ENCODE data around the gene VANGL1.

VANGL1 gene

GRCh38 chr1:115643666-115644065 is 1.9 kb downstream of the VANGL1 start:
- DNase-seq (ENCODE audit: low read depth, low spot score) = no peak

DNA sequence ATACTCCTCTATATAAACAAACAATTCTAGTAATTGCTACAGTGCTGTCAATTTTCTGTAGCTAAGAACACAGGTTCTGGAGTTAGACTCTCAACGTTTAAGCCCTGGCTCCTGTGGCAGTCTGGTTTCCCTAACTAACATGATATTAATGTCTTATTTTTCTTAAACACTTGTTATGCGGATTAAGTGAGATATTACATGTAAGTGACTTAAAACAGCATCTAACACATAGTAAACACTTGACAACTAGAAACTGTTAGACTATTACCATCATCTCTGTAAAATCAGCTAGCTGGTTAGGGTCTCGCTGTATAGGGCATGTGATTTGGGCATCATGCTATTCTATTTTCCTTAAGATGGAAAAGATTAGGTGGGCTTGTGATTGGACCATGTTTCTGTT is 2.3 kb downstream of the VANGL1 start:
- no peak for DNase-seq (ENCODE audit: low read depth, low spot score)

- no peak for DNase-seq (ENCODE audit: low read depth, low spot score)
Measured at GRCh38 chr1:115647047-115647446, 5.3 kb downstream of the VANGL1 start.

- no peak for DNase-seq (ENCODE audit: low read depth, low spot score)
Measured at GRCh38 chr1:115647507-115647906, 5.7 kb downstream of the VANGL1 start.

DNA sequence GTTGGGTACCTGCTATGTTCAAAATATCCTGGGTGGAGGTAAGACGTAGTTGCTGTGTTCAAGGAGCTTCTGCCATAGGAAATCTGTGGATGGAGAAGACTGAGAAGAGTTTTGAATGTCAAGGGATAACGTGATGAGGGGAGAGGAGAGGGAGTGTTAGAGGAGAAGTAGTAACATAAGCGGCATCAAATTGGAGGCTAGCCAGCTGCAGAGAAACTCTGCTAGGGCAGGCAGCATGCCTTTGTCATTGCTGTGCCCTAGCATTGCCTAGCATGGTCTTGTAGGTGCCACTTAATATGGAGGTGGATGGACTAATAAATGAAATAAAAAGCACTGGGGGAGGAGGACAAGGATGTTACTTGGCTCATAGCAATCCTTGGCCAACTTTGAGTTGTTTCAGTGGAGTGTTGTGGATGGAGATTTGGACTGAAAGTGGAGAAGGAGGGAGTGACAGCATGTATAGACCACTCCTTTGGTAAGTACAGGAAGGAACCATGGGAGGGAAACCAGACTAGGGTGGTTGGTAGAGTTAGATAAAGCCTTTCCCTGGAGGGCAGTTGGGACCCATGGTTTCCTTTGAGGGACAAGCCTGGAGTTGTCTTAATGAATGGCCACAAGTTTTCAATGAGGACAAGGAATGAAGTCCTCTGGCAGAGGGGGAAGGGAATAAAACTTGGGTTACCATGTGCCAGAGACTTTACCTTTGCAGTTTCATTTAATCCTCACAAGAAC is 6.3 kb downstream of the VANGL1 start:
- no peak for DNase-seq (ENCODE audit: low read depth, low spot score)

DNA sequence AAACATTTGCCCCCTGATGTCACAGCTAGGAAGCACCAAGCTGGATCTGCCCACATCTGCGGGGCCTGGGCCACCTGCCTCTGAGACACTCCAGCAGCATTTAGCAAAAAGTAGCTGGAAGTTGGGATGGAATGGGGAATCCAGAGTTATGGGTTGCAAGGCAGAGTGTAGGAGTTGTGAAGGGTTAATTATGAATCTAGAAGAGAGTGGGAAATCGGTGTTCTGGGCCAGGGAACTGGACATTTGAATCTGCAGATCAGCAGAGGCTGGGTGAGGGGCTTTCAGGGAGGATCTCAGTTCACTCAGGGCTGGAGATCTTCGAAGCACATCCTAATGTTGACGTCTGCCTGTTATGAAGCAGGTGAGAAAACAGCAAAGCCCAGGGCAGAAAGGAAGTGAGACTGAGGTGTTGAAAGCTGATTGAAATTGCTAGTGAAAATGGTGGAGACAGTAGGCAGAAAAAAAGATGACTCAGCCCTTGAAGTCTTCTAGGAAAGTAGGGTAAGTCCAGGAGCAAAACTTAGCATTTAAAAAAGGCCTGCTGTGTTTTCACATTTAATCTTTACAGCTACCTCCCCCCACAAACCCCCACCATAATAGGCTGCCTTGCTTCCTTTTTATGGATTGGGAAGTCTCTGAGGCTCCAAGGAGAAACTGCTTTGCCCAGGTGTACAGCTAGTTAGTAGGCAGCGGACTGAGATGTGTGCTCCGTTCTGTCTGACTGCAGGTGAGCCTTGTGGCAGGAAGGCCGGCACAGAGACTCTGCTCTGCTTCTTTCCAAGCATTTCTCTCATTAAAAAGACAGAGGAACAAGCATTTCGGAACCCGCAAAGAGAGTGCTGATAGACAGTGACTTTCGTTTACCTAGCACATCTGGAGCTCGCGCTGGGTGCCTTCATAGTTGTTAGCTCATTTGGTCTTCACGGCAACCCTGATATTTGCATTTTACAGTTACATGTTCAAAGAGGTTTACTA is 7.2 kb downstream of the VANGL1 start:
- DNase-seq (ENCODE audit: low read depth, low spot score) = no peak

GRCh38 chr1:115649964-115650363 is 8.2 kb downstream of the VANGL1 start:
- DNase-seq (ENCODE audit: low read depth, low spot score) = no peak

DNA sequence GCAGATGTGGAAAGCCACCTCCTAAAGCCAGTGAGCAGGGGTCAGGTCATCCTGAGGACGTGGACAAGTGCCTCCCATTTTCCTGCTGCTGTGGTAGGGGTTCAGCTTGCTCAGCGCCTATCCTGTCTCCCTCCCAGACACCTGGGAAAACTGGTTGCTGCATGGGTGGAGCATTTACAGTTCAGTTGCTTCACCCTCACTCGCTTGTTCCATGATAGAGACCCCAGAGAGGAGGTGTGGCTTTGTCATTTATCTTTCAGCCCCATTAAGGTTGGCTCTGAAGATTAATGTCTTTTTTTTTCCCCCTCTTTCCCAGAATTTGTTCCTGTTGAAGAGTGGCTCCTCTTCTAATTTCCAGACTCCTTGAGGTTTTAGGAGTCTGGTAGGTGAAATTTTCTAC is 9.2 kb downstream of the VANGL1 start:
- no peak for DNase-seq (ENCODE audit: low read depth, low spot score)

DNA sequence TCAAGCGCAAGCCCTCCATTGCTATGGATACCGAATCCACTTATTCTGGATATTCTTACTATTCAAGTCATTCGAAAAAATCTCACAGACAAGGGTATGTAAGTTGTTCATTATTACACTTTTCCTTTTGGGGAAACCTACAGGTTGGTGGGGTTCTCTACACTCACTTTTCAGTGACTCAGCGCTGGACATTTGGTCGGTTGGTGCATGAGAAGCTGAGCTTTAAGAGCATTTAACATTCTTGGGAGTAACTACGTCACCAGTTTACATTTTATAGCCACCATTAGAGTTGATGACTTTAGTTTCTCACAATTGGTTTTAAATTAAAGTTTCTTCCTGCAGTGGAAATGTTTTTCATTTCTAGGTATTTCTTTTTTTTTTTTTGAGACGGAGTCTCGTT is 9.6 kb downstream of the VANGL1 start:
- DNase-seq (ENCODE audit: low read depth, low spot score) = no peak

DNA sequence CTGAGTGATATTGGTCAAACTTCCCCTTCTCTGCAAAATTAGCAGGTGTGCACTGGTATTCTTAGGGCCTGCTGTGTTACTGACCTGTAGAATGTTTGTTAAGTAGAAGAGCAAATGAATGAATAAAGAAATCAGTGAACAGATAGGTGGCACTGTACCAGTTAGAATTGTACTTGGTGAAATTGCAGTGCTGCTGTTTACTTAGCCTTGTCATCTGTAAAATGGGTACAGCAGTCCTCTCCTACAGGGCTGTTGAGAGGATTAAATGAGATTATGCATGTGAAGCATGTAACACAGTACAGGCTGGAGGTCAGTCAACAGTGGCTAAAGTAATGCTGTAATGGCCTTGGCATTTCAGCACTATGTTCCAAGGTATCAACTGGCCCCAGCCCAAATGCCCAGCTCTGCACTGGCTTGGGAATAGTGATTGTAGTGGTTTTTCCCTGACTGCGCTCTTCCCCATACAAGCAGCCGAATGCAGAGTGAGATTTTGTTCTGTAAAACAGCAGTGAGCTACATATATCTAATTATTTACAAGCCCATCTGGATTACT is 10.5 kb downstream of the VANGL1 start:
- no peak for DNase-seq (ENCODE audit: low read depth, low spot score)

DNA sequence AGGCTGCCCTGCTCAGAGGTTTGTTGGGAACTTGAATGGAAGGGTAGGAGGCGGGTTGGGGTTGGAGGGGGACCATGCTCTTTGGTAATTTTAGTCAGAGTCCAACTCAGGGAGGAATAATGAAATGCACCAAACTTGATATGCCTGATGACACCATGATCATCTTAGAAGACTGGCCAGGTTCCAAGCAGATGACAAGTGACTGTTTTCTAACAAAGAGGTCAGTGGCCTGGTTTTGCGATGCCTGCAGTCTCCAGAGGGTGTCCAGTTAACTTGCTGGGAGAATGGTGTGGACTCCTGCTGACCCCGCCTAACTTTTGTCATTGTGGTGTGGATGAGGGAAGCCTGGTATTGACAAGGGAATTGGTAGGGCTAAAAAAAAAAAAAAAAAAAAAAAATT is 12.4 kb downstream of the VANGL1 start:
- DNase-seq (ENCODE audit: low read depth, low spot score) = no peak

GRCh38 chr1:115654663-115655305 is 13.0 kb downstream of the VANGL1 start:
- DNase-seq (ENCODE audit: low read depth, low spot score) = no peak

- DNase-seq (ENCODE audit: low read depth, low spot score) = no peak
Measured at GRCh38 chr1:115655306-115655663, 13.5 kb downstream of the VANGL1 start.

- DNase-seq (ENCODE audit: low read depth, low spot score) = no peak
Measured at GRCh38 chr1:115655916-115656315, 14.1 kb downstream of the VANGL1 start.

GRCh38 chr1:115656461-115657077 is 14.8 kb downstream of the VANGL1 start:
- no peak for DNase-seq (ENCODE audit: low read depth, low spot score)

DNA sequence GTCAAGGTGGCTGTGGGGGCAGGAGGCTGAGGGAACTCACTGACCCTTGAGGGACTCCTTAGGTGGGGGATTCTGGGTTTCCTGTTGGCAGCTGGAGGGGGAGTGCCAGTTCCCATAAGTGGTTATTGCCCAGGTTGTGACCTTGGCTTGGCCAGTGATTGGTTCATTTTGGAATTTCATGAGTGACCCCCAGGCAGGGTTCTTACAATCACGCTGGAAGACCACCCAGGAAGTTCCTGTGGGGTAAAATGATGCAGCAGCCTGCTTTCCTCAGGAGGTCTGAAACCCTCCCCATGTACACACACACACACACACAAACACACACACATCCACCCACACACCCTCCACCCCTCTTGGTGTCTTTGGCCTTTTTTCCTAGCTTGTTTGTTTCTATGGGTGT is 16.9 kb downstream of the VANGL1 start:
- DNase-seq (ENCODE audit: low read depth, low spot score) = no peak

DNA sequence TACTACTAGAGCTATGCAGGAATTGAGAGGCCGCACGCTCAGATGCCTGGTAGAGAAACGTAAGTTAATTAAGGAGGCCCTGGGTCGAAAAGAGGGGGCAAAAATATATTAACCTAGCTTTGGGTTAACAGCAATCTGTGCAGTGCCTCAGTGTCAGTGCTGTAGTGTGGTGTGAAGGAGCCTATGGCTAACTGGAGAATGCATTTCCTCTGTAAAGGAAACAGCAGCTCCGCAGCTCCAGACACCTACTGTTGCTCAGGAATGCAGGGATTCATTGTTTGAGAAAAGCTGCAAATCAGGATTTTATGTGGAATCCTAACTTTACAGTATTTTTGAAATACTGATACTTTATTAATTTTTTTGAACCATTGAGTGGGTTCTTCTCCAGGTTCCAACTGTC is 18.4 kb downstream of the VANGL1 start:
- no peak for DNase-seq (ENCODE audit: low read depth, low spot score)

DNA sequence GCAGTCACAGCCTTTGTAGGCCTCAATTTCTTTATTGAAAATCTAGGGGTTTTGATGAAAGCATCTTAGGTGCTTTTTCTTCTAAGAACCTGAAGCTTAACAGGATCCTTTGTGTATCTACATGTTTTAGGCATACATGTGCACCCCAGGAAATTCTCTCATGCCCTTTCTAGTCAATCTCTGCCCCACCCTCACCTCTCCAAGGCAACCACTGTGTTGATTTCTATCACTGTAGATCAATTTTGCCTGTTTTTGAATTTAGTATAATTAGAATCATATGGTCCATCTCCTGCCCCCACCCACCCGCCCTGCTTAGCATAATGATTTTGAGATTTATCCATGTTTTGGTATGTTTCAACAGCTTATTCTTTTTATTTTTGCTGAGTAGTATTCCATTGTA is 19.4 kb downstream of the VANGL1 start:
- DNase-seq (ENCODE audit: low read depth, low spot score) = no peak

GRCh38 chr1:115665319-115666096 is 23.7 kb downstream of the VANGL1 start:
- DNase-seq (ENCODE audit: low read depth, low spot score) = no peak

- DNase-seq (ENCODE audit: low read depth, low spot score) = no peak
Measured at GRCh38 chr1:115666206-115666605, 24.4 kb downstream of the VANGL1 start.

DNA sequence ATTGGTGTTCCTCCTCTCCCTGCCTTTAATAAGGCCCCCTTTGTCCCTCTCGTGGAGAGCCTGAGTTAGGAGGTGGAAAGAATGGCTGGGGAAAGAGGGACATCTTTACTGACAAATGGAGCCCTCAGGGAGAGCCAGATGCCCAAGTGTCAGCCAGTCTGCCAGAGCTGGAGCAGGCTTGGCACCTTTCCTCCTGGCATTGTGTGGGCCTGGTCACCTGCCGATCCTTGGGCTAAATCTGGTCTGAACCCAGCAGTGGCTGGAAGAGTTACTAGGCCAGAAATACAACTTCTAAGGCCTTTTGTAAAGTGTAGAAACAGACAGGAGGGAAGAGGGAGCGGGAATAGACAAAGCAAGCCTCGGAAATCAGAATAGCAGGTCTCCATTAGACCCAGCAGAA is 24.9 kb downstream of the VANGL1 start:
- no peak for DNase-seq (ENCODE audit: low read depth, low spot score)

All from activated naive CD8-positive, alpha-beta T cell treated with anti-CD3 and anti-CD28 coated beads, Interleukin-2, amount 50 U/mL, for 16 hours (primary cell).